ENCODE measurements around the gene HMOX1. TPM values are rescaled to one million over a fixed set of nuclear protein-coding genes. Genes with fewer than 3 reads are reported as not detected.
A peak's percentile ranks its signal among the peaks of the same experiment; 100 is the strongest.

The HMOX1 gene
- total RNA-seq (2014; rRNA removed; shearing (Covaris generic)), result 17.3 and 18.2 TPM in 2 replicates

GRCh38 chr22:35380537-35381423 lies at the start of gene HMOX1:
Gene HMOX1 (plus strand): TSS chr22:35381096. CDS start chr22:35381174, 78 bp downstream.
- DNase-seq (ENCODE audit: low spot score), result peak; percentile 53

GRCh38 chr22:35332278-35332677 lies 48.6 kb upstream of the HMOX1 start:
- no peak for DNase-seq (ENCODE audit: low spot score)

- no peak for DNase-seq (ENCODE audit: low spot score)
These were observed 47.7 kb upstream of the HMOX1 start for GRCh38 chr22:35333220-35333619.

GRCh38 chr22:35334004-35334403 lies 46.9 kb upstream of the HMOX1 start:
- DNase-seq (ENCODE audit: low spot score), result no peak

- DNase-seq (ENCODE audit: low spot score), result no peak
These were observed 45.4 kb upstream of the HMOX1 start for GRCh38 chr22:35335468-35335867.

GRCh38 chr22:35335936-35336781 lies 44.7 kb upstream of the HMOX1 start:
- DNase-seq (ENCODE audit: low spot score), result peak; percentile 10

GRCh38 chr22:35337932-35338331 lies 43.0 kb upstream of the HMOX1 start:
- DNase-seq (ENCODE audit: low spot score), result no peak

- no peak for DNase-seq (ENCODE audit: low spot score)
These were observed 39.6 kb upstream of the HMOX1 start for GRCh38 chr22:35341090-35341874.

GRCh38 chr22:35342390-35342789 lies 38.5 kb upstream of the HMOX1 start:
- DNase-seq (ENCODE audit: low spot score), result no peak

- no peak for DNase-seq (ENCODE audit: low spot score)
These were observed 37.0 kb upstream of the HMOX1 start for GRCh38 chr22:35343664-35344550.

GRCh38 chr22:35344956-35345690 lies 35.8 kb upstream of the HMOX1 start:
- no peak for DNase-seq (ENCODE audit: low spot score)

- no peak for DNase-seq (ENCODE audit: low spot score)
These were observed 34.9 kb upstream of the HMOX1 start for GRCh38 chr22:35345808-35346505.

GRCh38 chr22:35346596-35347220 lies 34.2 kb upstream of the HMOX1 start:
- no peak for DNase-seq (ENCODE audit: low spot score)

GRCh38 chr22:35347462-35347861 lies 33.4 kb upstream of the HMOX1 start:
- no peak for DNase-seq (ENCODE audit: low spot score)

- DNase-seq (ENCODE audit: low spot score), result no peak
These were observed 32.8 kb upstream of the HMOX1 start for GRCh38 chr22:35348026-35348590.

GRCh38 chr22:35348703-35349102 lies 32.2 kb upstream of the HMOX1 start:
- no peak for DNase-seq (ENCODE audit: low spot score)

- DNase-seq (ENCODE audit: low spot score), result no peak
These were observed 31.6 kb upstream of the HMOX1 start for GRCh38 chr22:35349368-35349703.

GRCh38 chr22:35349704-35350538 lies 31.0 kb upstream of the HMOX1 start:
- DNase-seq (ENCODE audit: low spot score), result no peak

All from A172 (cell line).